ENCODE measurements around the gene RASIP1.

DNA sequence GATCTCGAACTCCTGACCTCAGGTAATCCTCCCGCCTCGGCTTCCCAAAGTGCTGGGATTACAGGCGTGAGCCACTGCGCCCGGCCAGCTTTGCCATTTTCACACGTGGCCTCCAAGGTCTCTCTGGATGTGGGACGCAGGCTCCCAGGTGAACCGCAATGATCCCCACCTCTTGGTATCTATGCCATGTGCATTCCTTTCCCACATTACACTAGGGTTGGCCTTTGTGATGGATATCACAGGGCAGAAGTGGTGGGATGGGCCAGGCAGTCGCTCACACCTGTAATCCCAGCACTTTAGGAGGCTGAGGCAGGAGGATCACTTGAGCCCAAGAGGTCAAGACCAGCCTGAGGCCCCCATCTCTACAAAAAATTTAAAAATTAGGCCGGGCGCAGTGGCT is 37.3 kb upstream of the RASIP1 start:
- TF ChIP-seq, protein P1, sequence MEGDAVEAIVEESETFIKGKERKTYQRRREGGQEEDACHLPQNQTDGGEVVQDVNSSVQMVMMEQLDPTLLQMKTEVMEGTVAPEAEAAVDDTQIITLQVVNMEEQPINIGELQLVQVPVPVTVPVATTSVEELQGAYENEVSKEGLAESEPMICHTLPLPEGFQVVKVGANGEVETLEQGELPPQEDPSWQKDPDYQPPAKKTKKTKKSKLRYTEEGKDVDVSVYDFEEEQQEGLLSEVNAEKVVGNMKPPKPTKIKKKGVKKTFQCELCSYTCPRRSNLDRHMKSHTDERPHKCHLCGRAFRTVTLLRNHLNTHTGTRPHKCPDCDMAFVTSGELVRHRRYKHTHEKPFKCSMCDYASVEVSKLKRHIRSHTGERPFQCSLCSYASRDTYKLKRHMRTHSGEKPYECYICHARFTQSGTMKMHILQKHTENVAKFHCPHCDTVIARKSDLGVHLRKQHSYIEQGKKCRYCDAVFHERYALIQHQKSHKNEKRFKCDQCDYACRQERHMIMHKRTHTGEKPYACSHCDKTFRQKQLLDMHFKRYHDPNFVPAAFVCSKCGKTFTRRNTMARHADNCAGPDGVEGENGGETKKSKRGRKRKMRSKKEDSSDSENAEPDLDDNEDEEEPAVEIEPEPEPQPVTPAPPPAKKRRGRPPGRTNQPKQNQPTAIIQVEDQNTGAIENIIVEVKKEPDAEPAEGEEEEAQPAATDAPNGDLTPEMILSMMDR (conservative IDR thresholded peaks at IDR 0.05), result no peak
- TF ChIP-seq ZFX (IDR thresholded peaks at IDR 0.05), result no peak

Measured in C4-2B (cell line).